ENCODE results near the gene CLASP1.
"Not testable (repeated sequence)": the region's sequence is repeated elsewhere in the genome, so short reads cannot be mapped to it uniquely, and the experiment has no call there.

Gene CLASP1

DNA sequence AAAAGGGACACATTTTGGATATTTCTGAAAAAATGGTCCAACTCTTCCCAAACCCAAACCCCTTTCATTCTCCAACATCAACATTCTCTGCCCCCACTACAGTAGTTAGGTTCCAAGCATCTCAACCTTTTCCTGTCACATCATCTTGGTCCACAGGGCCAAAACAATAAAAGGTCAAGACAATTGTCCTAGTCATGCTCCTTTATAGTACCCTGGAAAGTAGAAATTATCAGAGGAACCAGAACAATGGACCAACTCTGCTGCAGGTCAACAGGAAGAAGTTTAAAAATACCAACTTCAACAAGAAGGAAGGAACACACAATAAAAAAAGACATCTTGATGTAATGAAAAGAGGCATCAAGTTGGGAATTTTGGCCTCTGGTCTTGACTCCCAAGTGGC, 36.1 kb downstream of the CLASP1 start:
- no peak for DNase-seq

DNA sequence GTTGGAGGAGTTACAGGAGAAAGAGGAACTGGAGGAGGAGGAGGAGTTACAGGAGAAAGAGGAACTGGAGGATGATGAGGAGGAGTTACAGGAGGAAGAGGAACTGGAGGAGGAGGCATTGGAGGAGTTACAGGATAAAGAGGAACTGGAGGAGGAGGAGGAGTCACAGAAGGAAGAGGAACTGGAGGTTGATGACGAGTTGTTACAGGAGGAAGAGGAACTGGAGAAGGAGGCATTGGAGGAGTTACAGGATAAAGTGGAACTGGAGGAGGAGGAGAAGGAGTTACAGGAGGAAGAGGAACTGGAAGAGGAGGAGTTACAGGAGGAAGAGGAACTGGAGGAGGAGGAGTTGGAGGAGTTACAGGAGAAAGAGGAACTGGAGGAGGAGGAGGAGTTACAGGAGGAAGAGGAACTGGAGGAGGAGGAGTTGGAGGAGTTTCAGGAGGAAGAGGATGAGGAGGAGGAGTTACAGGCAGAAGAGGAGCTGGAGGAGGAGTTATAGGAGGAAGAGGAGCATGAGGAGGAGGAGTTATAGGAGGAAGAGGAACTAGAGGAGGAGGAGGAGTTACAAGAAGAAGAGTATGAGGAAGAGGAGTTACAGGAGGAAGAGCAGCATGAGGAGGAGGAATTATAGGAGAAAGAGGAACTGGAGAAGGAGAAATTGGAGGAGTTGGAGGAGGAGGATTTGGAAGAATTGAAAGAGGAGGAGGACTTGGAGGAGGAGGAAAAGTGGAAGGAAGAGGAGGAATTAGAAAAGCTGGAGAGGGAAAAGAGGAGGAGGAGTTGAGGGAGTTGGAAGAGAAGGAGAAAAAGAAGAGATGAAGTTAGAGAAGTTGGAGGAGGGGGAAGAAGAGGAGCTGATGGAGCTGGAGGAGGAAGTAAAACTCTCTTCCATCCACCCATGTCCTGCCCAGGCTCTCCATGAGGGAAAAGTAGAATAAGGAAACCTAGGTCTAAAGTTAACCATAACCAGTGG, 37.2 kb downstream of the CLASP1 start:
- no peak for DNase-seq

DNA sequence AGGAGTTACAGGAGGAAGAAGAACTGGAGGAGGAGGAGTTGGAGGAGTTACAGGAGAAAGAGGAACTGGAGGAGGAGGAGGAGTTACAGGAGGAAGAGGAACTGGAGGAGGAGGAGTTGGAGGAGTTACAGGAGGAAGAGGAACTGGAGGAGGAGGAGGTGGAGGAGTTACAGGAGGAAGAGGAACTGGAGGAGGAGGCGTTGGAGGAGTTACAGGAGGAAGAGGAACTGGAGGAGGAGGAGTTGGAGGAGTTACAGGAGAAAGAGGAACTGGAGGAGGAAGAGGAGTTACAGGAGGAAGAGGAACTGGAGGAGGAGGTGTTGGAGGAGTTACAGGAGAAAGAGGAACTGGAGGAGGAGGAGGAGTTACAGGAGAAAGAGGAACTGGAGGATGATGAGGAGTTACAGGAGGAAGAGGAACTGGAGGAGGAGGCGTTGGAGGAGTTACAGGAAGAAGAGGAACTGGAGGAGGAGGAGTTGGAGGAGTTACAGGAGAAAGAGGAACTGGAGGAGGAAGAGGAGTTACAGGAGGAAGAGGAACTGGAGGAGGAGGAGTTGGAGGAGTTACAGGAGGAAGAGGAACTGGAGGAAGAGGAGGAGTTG, 38.1 kb downstream of the CLASP1 start:
- not testable (repeated sequence) for DNase-seq

DNA sequence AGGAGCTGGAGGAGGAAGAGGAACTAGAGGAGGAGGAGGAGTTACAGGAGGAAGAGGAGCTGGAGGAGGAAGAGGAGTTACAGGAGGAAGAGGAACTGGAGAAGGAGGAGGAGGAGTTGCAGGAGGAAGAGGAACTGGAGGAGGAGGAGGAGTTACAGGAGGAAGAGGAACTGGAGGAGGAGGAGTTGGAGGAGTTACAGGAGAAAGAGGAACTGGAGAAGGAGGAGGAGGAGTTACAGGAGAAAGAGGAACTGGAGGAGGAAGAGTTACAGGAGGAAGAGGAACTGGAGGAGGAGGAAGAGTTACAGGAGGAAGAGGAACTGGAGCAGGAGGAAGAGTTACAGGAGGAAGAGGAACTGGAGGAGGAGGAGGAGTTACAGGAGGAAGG, 38.8 kb downstream of the CLASP1 start:
- DNase-seq, result not testable (repeated sequence)

DNA sequence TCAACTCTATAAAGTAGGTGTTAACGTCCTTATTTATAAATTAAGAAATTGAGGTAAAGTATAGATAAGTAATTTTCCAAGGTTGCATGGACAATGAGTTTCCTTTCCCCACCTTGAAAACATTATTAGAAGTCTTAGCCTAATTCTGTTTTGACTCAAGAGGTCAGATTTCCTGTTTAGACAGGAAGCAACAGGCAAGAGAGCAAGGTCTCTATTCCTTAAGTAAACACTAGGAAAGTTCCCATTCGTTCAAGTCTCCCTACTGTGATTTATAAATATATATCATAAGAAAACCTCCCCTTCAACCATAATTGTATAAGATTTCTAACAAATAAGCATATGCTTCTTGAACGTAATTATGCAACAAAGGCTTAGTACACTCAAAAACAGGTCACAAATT, 40.3 kb downstream of the CLASP1 start:
- DNase-seq, result no peak

DNA sequence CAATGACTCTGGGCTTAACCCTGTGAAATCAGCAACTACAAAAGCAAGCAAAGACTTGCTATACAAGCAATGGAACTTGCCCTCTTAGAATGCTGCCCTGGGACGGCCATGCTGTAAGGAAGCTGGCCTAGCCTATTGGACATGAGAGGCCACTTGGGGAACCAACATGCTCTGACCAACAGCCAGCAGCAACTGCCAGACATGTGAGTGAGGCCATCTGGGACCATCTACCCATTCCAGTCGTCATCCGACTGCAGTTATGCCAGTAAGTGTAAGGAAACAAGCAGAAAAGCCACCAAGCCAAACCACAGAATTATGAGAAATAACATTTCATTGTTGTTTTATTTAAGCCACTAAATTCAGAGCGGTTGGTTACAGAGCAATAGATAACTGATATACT, 40.9 kb downstream of the CLASP1 start:
- no peak for DNase-seq

DNA sequence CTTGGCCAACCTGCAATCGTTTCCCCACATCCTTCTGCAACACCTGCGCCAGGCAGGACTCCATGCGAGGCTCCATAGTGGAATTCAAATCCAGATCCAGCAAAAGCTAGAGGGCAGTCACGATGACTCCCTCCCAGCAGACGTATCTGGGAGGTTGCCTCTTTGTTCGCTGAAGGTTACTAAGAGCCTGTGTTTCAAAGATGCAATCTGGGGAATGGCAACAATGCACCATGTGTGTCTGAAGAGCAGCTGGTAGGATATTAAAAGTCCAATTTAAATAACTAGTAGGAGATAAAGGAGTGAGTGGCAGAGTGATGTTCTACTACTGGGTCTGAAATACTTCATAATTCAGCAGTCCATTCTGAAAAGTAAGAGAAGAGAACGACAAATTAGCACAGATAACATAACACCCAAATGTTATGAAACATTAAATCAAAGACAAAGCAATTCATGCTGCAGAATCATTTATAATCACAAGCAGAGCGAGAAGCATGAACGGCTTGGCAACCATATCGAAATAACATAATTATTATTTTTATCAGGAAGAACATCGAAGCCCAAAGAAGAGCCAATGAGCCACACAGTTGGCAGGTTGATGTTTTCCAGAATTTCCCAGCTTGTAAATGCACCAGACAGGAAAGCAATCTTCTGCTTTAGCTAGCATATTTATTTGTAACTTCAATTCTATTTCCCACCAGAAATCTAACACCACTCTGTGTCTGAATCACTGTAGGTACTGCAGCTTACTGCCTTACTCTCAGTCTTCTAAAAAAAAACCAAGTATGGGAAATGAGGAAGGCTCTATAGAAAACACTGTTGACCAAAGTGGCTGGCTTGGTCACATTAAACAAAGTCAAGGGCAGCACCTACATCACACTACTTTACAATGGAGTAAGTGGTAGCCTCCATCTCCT, 43.2 kb downstream of the CLASP1 start:
- no peak for DNase-seq

DNA sequence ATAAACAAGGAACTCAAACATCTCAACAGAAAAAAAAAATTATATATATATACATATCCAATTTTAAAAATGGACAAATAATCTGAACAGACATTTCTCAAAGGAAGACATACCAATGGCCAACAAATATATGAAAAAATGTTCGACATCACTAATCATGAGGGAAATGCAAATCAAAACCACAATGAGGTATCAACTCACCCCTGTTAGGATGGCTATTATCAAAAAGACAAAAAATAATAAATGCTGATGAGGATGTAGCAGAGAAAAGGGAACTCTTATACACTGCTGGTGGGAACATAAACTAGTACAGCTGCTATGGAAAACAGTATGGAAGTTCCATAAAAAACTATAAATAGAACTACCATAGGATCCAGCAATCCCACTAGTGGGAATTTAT, 46.1 kb downstream of the CLASP1 start:
- DNase-seq, result no peak

DNA sequence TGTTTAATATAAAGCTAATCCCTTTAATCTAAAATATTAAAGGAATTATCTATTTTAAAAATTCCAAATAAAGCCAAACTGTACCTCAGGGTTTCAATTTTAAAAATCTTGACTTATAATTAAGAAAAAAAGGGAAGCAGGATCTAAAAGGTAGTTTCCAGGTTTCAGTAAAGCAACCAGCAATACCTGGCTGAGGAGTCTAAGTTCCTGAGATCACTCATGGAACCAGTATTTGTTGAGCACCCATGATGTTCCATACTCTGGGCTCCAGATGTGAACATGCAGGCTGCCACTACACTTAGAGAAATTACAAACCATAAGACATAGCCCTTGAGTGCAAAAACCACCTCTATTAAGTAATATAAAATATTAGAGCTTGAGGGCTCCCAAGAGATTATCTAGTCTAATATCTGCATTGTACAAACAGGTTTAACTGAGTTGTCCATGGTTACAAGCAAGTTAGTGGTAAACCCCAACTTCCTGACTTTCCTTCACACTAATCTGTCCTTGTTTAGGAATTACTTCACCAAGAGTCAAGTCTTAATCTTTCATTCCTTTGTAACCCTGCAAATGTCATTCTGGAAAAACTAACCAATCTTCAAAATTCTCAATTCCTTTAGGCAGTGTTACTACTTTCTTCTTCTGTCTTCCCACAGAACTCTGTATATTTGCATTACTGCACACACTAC, 49.2 kb downstream of the CLASP1 start:
- no peak for DNase-seq

DNA sequence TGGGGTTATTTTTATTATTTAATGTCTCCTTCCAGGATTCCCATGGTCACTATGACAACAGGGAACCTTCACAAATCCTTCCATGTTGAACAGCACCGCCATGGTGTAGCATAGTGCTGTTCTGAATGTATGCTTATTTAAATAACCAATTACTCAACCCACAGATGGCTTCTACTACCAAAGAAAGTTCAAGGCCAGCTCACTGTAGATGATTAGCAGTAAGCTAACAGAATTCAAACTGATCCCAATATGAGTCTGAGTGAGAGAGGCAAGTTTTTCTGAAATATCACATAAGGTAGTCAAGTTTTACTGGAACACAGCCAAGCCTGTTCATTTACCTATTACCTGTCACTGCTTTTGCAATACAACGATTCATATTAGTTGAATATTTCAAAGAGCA, 51.2 kb downstream of the CLASP1 start:
- no peak for DNase-seq

DNA sequence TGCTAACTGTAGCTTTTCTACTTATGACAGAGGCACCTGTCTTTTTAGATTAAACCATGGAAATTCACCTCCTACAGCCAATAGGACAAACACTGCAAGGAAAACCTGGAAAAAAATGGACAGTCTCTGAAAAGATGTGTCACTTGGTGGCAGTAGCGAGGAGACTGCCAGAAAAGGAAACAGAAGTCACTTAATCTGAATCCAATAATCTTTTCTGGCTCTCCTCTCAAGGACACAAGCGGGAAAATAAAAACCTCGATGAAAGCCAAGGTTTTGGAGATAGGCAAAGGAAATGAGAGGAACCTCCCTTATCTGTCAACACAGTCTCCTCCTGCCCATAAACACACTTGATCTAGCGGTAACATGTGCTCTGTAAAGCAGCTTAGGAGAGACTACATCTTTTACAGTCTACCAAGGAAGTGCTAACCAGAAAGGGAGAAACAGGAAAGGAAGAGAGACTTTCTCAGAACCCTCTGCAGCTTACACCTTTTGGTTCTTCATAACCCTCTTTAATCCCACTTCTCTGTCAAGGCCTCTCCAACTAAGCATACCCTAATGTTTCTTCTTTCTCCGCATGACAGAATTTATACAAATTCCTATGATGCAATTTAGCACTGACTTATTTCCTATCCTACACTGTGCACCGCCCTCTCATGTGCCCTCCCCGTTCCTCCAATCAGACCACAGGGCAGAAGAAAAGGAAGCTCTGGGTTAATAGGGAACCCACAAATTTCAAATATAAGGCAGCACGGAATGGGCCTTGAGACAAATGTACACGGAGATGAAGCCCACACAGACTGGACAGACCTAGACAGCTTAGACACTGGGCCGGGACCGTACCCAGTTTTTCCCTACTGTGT, 52.8 kb downstream of the CLASP1 start:
- peak; percentile 7 for DNase-seq

DNA sequence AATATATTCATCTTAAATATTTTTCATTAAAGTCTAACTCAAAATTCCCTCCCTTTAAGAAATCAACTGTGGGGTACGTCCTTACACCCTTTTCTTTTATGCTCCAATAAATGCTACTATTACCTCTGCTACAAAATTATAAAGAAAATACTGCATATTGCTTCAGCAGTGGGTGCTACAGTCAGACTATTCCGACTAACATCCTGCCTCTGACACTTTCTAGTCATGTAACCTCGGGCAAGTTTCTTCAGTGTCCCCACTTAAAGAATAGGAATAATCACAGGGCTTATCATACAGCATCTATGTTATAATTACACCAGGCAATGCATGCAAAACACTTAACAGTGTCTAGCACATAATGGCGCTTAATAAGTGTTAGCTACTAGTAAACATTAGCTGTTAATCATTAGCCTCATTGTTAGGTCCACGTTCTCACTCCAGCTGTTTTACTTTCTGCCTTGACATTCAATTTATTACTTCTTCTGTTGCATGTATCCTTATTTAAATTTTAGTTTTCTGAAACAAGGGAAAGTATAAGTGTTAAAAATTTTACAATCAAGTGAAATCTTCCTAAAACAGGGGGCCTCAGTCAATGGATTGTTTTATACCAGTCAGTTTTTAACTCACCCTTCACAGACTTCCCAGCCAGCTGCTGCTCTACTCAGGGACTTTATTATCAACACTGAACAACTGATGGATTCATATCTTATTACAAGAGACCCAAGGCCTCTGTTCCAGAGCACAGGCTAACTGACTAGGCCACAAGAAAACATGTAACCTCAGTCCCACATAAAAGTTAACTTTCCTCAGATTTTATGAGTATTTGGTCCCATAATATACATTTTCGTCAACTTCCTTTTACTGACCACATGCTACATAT, 54.0 kb downstream of the CLASP1 start:
- no peak for DNase-seq

DNA sequence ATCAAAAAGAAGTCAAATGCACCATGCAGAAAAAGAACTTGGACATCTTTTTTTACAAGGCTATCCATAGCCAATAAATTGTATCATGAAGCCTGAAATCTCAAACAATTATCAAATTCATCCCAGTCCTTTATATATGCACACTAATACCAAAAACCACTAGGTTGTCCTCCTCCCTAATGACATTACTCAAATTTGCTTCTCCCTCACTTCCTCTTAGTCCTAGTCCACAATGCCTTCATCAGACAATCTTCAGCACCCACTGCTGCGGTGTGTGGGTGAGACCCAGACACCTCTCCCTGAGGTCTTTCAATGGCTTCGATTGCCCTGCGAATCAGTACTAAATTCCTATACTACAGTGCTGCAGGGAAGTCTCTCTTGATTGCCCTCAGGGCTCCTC, 58.1 kb downstream of the CLASP1 start:
- DNase-seq, result no peak

DNA sequence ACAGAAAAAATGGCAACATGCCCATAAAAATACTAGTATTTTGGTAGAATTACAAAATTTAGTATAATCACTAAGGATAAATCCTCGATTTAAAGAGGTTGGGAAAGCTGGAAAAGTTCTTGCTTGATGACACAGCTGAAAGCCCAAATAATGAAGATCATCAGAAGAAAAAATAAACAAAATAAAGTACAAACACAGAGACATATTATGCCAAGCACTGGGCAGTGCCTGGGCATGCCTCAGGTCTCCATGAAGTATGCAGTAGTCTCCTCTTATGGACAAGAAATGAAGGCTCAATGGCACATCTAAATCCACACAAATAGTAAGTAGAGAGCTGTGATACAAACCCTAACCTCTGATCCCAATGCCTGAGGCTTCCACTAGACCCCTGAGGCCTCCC, 60.9 kb downstream of the CLASP1 start:
- DNase-seq, result no peak

DNA sequence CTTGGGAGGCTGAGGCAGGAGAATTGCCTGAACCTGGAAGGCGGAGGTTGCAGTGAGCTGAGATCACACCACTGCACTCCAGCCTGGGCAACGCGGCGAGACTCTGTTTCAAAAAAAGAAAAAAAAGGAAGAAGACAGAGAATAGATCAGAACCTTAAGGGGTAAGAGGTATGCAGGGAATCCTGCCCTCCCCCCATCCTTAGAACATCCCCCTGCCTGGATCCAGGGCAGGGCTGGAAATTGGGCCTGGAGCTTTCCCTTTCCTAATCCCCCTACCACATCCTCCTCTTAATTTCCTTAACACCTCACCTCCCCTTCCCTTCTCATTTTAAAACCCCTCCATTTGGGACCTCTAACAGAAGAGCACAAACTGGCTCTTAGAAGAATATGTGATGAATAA, 62.1 kb downstream of the CLASP1 start:
- no peak for DNase-seq

DNA sequence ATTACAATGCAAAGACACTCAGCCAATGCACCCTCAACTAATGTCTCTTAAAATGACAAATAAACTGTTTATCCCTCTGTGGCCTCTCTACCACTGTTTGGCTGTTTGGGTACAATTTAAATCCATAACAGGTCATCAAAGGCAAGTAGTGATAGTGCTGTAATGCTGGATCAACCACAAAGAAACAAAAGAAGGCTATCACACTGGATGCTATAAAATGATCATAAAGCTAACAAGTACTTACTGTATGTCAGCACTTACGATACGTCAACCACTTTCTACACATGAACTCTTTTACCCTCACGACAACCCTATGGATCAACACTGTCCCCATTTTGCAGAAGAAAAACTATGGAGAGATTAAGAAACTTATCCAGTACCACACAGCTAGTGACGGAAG, 64.5 kb downstream of the CLASP1 start:
- DNase-seq, result no peak

DNA sequence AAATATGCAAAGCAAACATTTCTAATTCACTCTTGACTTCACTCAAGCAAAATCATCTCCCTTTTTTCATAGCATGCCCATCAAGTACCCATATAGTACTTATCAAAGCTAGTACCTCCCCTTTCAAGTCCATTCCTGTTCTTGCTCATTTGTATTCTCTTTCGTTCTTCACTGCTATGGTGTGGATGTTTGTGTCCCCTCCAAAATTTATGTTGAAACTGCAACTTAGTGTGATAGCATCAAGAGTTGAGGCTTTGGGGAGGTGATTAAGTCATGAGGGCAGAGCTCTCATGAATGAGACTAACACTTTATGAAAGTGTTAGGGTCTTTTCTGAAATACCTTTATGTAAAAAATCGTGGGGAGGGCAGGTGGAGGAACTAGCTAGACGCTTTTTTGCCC, 65.7 kb downstream of the CLASP1 start:
- no peak for DNase-seq

DNA sequence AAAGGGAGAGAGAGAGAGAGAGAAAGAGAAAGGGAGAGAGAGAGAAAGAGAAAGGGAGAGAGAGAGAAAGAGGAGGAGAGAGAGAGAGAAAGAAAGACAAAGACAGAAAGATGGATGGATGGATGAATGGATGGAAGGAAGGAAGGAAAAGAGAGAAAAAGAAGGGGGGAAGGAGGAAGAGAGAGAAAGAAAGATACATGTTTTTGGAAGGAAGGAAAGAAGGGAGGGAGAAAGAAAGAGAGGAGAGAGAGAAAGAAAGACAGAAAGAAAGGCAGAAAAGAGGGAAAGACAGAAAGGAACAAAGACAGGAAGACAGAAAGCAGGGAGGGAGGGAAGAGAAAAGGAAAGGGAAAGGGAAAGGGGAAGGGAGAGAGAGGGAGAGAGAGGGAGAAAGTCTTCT, 67.0 kb downstream of the CLASP1 start:
- DNase-seq, result no peak

DNA sequence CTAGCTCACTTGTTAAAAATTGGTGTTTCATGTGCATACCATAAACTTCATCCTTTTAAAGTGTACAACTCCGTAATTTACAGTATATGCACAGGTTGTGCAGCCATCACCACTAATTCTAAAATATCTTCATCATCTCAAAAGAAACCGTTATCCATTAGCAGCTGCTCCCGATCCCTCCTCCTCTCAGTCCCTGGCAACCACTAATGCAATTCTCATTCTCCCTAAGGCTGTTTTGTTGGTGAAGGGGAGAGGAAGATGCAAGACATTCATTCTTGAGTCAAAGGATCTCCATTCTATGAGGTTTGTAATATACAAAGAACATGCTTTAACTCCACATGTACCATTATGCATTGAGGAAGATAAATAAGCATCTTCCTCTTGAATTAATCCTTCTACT, 70.0 kb downstream of the CLASP1 start:
- no peak for DNase-seq

DNA sequence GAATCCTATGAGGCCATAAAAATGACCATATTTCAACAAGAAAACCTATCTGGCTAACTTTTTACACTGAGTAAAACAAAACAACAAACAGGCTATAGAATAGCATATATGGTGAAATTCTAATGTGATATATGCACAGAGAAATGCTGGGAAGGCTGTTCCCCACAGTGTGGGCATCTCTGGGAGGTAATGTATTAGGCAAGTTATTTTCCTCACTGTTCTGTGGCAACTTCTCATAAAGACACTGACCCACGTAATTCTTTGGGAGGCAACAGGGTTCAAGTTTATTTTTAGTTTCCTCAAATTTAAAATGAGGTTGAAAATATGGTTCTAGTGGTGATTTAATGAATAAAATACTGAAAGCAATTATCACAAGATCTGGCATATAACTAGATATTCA, 71.9 kb downstream of the CLASP1 start:
- DNase-seq, result no peak

DNA sequence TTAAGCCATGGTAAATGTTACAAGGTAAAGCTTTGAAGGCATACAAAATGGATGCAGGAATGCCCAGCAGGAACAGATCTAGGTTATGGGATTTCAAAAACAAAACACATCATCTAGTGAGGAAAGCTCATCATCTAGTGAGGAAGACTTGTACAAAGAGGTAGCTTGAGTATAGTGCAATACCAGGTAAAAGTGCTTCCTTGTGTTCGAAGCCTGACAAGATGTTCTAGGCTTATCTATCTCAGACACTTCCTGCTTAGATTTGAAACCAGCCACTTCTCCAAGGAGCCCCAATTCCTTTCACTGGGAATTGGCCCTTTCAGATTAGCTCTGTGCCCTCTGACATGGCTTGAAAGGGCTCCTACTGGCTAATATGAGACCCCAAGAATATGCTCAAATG, 73.0 kb downstream of the CLASP1 start:
- DNase-seq, result no peak
